HUES6 (cell line): ENCODE data around the gene ARHGDIB.

ENCODE experiments used
- H3K27ac ChIP-seq: 2 replicates; pipeline ENCODE4 v1.7.0; 2013; ENCODE audit warnings: low read depth, mild to moderate bottlenecking, low read length, inconsistent platforms
- H3K27me3 ChIP-seq: 2 replicates; pipeline ENCODE4 v1.6.1; 2013; ENCODE audit warnings: low read length; ENCODE audit not compliant: control insufficient read depth, insufficient read depth
- H3K36me3 ChIP-seq: 2 replicates; pipeline ENCODE4 v1.6.1; 2013; ENCODE audit warnings: low read length; ENCODE audit not compliant: control insufficient read depth, insufficient read depth
- H3K4me1 ChIP-seq: 2 replicates; pipeline ENCODE4 v1.6.1; 2013; ENCODE audit warnings: low read length; ENCODE audit not compliant: control insufficient read depth, insufficient read depth
- H3K4me3 ChIP-seq: 2 replicates; pipeline ENCODE4 v1.5.1; 2013; ENCODE audit warnings: low read depth, low read length
- H3K9ac ChIP-seq: one replicate; pipeline ENCODE4 v1.6.1; 2013; ENCODE audit warnings: mild to moderate bottlenecking, low read length
- H3K9me3 ChIP-seq: 2 replicates; pipeline ENCODE4 v1.6.1; 2013; ENCODE audit warnings: low read depth, low read length; ENCODE audit not compliant: control insufficient read depth, insufficient read depth

The ARHGDIB gene

GRCh38 chr12:14995583-14996425 lies 34.4 kb upstream of the ARHGDIB start:
- Histone ChIP-seq H3K4me1 (no peaks in the 10 kb centered on the region), H3K4me3 (no peak overlapping the region), H3K36me3 (no peaks in the 10 kb centered on the region), H3K27me3 (no peaks in the 10 kb centered on the region), H3K9me3 (no peaks in the 10 kb centered on the region), H3K27ac (no peak overlapping the region), H3K9ac (no peak overlapping the region)

- H3K27me3 ChIP-seq, result no peaks in the 10 kb centered on the region
- no peak overlapping the region for H3K27ac ChIP-seq
- no peak overlapping the region for H3K4me3 ChIP-seq
- no peaks in the 10 kb centered on the region for H3K4me1 ChIP-seq
- H3K9ac ChIP-seq, result no peak overlapping the region
- H3K36me3 ChIP-seq, result no peaks in the 10 kb centered on the region
- H3K9me3 ChIP-seq, result no peaks in the 10 kb centered on the region
Observed at GRCh38 chr12:14994610-14995009, 33.2 kb upstream of the ARHGDIB start.

GRCh38 chr12:14993537-14994266 lies 32.3 kb upstream of the ARHGDIB start:
- Histone ChIP-seq H3K27me3 (no peaks in the 10 kb centered on the region), H3K36me3 (no peaks in the 10 kb centered on the region), H3K4me3 (no peak overlapping the region), H3K27ac (no peak overlapping the region), H3K9me3 (no peaks in the 10 kb centered on the region), H3K9ac (no peak overlapping the region), H3K4me1 (no peaks in the 10 kb centered on the region)

GRCh38 chr12:14993117-14993516 lies 31.7 kb upstream of the ARHGDIB start:
- Histone ChIP-seq H3K4me3 (no peak overlapping the region), H3K27me3 (no peaks in the 10 kb centered on the region), H3K27ac (no peak overlapping the region), H3K4me1 (no peaks in the 10 kb centered on the region), H3K36me3 (no peaks in the 10 kb centered on the region), H3K9ac (no peak overlapping the region), H3K9me3 (no peaks in the 10 kb centered on the region)

- H3K9me3 ChIP-seq, result no peaks in the 10 kb centered on the region
- H3K27ac ChIP-seq, result no peak overlapping the region
- H3K27me3 ChIP-seq, result no peaks in the 10 kb centered on the region
- no peaks in the 10 kb centered on the region for H3K4me1 ChIP-seq
- H3K9ac ChIP-seq, result no peak overlapping the region
- H3K4me3 ChIP-seq, result no peak overlapping the region
- H3K36me3 ChIP-seq, result no peaks in the 10 kb centered on the region
Observed at GRCh38 chr12:14992673-14993072, 31.3 kb upstream of the ARHGDIB start.

GRCh38 chr12:14991069-14991468 lies 29.7 kb upstream of the ARHGDIB start:
- no peak overlapping the region for H3K9ac ChIP-seq
- no peak overlapping the region for H3K4me3 ChIP-seq
- no peak overlapping the region for H3K27ac ChIP-seq
- H3K4me1 ChIP-seq, result no peaks in the 10 kb centered on the region
- no peaks in the 10 kb centered on the region for H3K36me3 ChIP-seq
- no peaks in the 10 kb centered on the region for H3K9me3 ChIP-seq
- H3K27me3 ChIP-seq, result no peaks in the 10 kb centered on the region

GRCh38 chr12:14989790-14990189 lies 28.4 kb upstream of the ARHGDIB start:
- no peaks in the 10 kb centered on the region for H3K9me3 ChIP-seq
- H3K4me3 ChIP-seq, result no peak overlapping the region
- H3K36me3 ChIP-seq, result no peaks in the 10 kb centered on the region
- H3K27ac ChIP-seq, result no peak overlapping the region
- H3K4me1 ChIP-seq, result no peaks in the 10 kb centered on the region
- H3K9ac ChIP-seq, result no peak overlapping the region
- H3K27me3 ChIP-seq, result no peaks in the 10 kb centered on the region

GRCh38 chr12:14988035-14988434 lies 26.6 kb upstream of the ARHGDIB start:
- H3K36me3 ChIP-seq, result no peaks in the 10 kb centered on the region
- no peaks in the 10 kb centered on the region for H3K9me3 ChIP-seq
- no peak overlapping the region for H3K9ac ChIP-seq
- no peak overlapping the region for H3K27ac ChIP-seq
- H3K4me1 ChIP-seq, result no peaks in the 10 kb centered on the region
- H3K4me3 ChIP-seq, result no peak overlapping the region
- no peaks in the 10 kb centered on the region for H3K27me3 ChIP-seq

- no peaks in the 10 kb centered on the region for H3K4me1 ChIP-seq
- no peak overlapping the region for H3K4me3 ChIP-seq
- no peak overlapping the region for H3K9ac ChIP-seq
- no peak overlapping the region for H3K27ac ChIP-seq
- H3K27me3 ChIP-seq, result no peaks in the 10 kb centered on the region
- no peaks in the 10 kb centered on the region for H3K9me3 ChIP-seq
- H3K36me3 ChIP-seq, result no peaks in the 10 kb centered on the region
Observed at GRCh38 chr12:14986449-14986848, 25.0 kb upstream of the ARHGDIB start.

- H3K27me3 ChIP-seq, result no peaks in the 10 kb centered on the region
- H3K4me1 ChIP-seq, result no peaks in the 10 kb centered on the region
- no peaks in the 10 kb centered on the region for H3K36me3 ChIP-seq
- no peak overlapping the region for H3K27ac ChIP-seq
- H3K4me3 ChIP-seq, result no peak overlapping the region
- no peak overlapping the region for H3K9ac ChIP-seq
- H3K9me3 ChIP-seq, result no peaks in the 10 kb centered on the region
Observed at GRCh38 chr12:14984766-14985285, 23.4 kb upstream of the ARHGDIB start.

GRCh38 chr12:14984036-14984435 lies 22.6 kb upstream of the ARHGDIB start:
- Histone ChIP-seq H3K9ac (no peak overlapping the region), H3K4me3 (no peak overlapping the region), H3K4me1 (no peaks in the 10 kb centered on the region), H3K27ac (no peak overlapping the region), H3K9me3 (no peaks in the 10 kb centered on the region), H3K36me3 (no peaks in the 10 kb centered on the region), H3K27me3 (no peaks in the 10 kb centered on the region)
